ENCODE results near the gene MORC2.

DNA sequence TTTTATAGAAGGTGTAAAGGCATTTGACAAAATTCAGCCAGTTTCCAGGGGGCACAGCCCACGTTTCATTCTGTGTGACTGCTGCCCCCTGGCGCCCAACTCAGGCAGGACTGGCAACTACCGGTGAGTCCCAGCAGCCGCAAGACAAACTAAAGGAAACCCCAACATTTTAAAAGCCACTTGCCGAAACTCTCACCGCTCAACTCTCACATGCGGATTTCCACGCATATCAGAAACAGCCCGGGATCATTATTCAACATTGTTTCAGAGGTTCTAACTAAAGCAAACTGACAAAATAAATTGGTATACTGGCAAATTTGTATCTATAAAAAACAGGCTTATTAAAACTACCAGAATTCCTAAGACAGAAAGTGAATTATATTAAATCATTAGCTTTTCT is 48.2 kb downstream of the MORC2 start:
- TF ChIP-seq, protein P1, sequence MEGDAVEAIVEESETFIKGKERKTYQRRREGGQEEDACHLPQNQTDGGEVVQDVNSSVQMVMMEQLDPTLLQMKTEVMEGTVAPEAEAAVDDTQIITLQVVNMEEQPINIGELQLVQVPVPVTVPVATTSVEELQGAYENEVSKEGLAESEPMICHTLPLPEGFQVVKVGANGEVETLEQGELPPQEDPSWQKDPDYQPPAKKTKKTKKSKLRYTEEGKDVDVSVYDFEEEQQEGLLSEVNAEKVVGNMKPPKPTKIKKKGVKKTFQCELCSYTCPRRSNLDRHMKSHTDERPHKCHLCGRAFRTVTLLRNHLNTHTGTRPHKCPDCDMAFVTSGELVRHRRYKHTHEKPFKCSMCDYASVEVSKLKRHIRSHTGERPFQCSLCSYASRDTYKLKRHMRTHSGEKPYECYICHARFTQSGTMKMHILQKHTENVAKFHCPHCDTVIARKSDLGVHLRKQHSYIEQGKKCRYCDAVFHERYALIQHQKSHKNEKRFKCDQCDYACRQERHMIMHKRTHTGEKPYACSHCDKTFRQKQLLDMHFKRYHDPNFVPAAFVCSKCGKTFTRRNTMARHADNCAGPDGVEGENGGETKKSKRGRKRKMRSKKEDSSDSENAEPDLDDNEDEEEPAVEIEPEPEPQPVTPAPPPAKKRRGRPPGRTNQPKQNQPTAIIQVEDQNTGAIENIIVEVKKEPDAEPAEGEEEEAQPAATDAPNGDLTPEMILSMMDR (IDR thresholded peaks at IDR 0.05): peak; percentile 62 to 88 (median 84)
- no peak for TF ChIP-seq POLR2A (IDR thresholded peaks at IDR 0.05)

Data from breast epithelium (tissue), 3 donors.